Fibroblast of pulmonary artery (primary cell): ENCODE data around the gene GPR141.

ENCODE experiments used
- DNase-seq: peaks from one replicate; pipeline ENCODE4 v3.0.0-alpha.2; 2010; ENCODE audit warnings: low read depth
- H3K4me3 ChIP-seq: replicated peaks from 2 replicates; pipeline ENCODE4 v1.5.1; 2011; ENCODE audit warnings: low read depth, mild to moderate bottlenecking, control low read depth, low read length, moderate library complexity
- CTCF ChIP-seq: IDR thresholded peaks from 2 replicates; pipeline ENCODE4 v1.5.1; 2011; ENCODE audit warnings: mild to moderate bottlenecking, control low read depth, low read length, inconsistent platforms; ENCODE audit errors: missing control alignments

GPR141 gene

DNA sequence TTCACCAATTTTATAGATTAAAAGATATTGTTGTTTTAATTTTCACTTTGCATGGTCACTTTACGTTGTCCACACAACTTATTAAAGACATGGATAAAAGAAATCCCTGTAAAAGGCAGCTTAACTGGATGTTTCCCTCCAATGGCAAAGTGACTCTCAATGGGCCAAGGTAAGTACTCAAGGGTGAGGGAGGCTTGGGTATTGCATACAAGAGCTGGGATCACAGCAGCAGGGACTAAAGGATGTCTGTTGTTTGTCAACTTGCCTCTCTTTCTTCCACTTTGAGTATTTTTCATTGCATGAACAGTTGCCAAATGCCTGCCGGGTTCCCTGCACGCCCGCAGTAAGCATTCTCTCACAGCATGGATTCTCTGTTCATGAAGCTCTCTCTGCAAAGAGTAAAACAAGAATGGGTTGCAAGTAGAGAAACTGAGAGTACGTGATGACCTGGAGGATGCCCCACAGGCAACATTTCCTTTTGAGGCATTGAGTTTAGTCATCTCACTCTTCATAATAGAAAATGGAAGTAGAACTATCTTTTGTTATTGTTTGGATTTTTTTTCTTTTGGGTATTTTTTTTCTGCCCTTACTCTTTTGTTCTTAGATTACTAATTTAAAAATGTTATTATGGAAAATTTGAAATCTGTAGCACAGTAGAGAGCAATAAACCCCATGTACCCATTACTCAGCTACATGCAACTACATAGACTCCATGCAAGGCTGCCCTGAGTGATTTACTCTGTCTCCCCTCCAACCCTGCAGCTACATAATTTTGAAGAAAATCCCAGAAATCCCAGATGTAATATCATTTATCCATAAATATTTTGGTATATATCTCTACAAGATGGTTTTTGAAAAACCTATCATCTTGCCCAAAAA lies 26.3 kb downstream of the GPR141 start:
- no peak for TF ChIP-seq CTCF
- H3K4me3 ChIP-seq = no peak overlapping the region
- no peak for DNase-seq

DNA sequence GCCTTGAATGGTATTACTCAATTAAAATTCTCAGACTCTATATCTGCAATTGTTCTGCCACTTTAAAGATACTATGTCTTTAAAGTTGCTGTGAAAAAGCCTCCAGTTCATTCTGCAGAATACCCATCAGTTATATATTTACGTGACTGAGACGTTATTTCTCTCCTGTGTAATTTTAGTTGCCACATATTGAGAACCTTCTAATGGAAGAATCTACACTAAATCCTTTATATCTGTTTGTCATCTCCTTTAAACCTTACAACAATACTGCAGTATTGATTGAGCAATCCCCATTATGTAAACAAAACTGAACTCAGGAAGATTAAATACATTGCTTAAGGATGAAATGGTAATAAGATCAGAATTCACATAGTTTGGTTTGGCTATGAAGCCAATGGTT lies 30.0 kb downstream of the GPR141 start:
- H3K4me3 ChIP-seq = no peak overlapping the region
- TF ChIP-seq CTCF = no peak
- no peak for DNase-seq

- H3K4me3 ChIP-seq = no peak overlapping the region
- TF ChIP-seq CTCF = no peak
- no peak for DNase-seq
Measured at GRCh38 chr7:37714606-37715005, 31.0 kb downstream of the GPR141 start.

DNA sequence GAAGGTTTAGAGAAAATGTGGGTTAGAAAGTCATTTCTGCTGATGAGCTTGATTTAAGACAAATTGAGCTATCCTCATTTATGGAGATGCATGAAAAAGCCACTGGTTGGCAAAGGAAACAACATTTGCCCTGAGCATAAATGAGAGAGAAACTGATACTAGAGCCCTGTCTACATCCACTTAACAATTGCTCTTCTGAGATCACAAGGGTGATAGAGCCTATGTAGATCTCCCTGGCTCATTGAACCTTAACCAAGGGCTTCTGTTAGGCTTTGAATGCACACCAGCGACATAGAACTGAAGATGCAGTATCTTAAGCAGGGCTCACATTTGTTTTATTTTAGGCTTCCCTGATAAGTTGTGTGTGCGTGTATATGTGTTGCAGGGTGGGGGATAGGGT lies 35.0 kb downstream of the GPR141 start:
- no peak overlapping the region for H3K4me3 ChIP-seq
- no peak for TF ChIP-seq CTCF
- DNase-seq = no peak

- no peak for DNase-seq
- H3K4me3 ChIP-seq = no peak overlapping the region
- TF ChIP-seq CTCF = no peak
Measured at GRCh38 chr7:37719077-37719476, 35.5 kb downstream of the GPR141 start.

DNA sequence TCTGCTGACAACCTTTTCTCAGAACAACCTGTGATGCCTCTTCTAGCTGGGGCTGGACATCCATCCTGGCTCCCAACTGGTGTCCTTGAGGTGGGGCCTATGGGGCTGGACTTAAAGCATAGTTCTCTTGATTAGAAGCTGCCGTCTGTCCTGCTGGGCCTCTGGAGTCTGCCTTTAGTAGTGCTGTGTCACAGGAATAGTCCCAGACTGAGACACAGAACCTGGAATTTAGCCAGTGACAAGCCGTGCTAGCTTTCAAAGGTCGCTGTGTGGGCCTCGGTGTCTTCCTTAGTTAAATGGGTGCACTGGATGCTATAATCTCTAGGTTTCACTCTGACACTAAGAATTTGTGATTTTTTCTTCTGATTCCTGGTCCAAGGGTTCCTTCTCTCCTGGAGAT lies 41.2 kb downstream of the GPR141 start:
- no peak for DNase-seq
- H3K4me3 ChIP-seq = no peak overlapping the region
- TF ChIP-seq CTCF = no peak

DNA sequence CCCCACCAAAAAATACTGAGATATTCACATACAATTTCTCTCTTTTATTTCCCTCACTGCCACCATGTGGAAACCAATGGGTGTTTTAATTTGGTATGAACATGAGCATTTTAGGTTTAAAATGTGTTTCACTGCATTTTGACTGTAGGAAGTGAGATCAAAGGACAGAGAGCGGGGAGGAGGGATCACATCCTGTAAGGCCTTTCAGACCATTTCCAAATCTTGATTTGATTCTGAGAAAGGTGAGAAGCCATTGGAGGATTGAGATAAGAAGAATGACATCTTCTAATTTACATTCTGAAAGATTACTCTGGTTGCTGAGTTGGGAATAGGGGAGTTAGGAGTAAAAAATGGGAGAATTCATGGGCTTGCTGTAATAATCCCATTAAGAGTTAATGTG lies 42.5 kb downstream of the GPR141 start:
- TF ChIP-seq CTCF = no peak
- DNase-seq = no peak
- H3K4me3 ChIP-seq = no peak overlapping the region
